ENCODE measurements around the gene SHROOM3. TPM values are rescaled to one million over a fixed set of nuclear protein-coding genes. Genes with fewer than 3 reads are reported as not detected.

SHROOM3 gene
- total RNA-seq, 2 donors from 2014 or later: 30.6 to 30.9 TPM

DNA sequence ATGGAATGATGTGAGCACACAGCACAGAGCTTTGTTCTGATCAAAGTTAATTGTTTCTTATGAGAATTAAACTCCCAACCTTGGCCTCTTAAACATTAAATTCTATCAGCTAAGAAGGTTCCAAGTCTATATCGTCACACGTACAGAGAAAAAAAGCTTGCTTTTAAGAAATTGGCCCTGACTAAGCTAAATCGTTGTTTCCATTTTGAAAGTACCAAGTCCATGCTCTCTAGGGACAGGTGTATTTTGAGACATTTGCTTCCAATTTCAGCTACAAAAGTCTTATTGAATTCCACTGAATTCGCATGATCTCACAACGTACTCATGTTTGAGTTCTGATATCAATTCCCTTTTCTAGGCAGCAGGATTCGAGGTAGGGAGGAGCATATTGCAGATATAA is 157.4 kb downstream of the SHROOM3 start:
- Histone ChIP-seq H3K27ac (no peak overlapping the region), H3K4me1 (peaks cover 0 to 21% of the 10 kb centered on the region in 2 donors), H3K27me3 (no peaks in the 10 kb centered on the region), H3K9me3 (no peaks in the 10 kb centered on the region), H3K36me3 (no peaks in the 10 kb centered on the region), H3K4me3 (no peak overlapping the region)
- TF ChIP-seq, protein P1, sequence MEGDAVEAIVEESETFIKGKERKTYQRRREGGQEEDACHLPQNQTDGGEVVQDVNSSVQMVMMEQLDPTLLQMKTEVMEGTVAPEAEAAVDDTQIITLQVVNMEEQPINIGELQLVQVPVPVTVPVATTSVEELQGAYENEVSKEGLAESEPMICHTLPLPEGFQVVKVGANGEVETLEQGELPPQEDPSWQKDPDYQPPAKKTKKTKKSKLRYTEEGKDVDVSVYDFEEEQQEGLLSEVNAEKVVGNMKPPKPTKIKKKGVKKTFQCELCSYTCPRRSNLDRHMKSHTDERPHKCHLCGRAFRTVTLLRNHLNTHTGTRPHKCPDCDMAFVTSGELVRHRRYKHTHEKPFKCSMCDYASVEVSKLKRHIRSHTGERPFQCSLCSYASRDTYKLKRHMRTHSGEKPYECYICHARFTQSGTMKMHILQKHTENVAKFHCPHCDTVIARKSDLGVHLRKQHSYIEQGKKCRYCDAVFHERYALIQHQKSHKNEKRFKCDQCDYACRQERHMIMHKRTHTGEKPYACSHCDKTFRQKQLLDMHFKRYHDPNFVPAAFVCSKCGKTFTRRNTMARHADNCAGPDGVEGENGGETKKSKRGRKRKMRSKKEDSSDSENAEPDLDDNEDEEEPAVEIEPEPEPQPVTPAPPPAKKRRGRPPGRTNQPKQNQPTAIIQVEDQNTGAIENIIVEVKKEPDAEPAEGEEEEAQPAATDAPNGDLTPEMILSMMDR (IDR thresholded peaks at IDR 0.05): no peak
- no peak for DNase-seq (ENCODE audit: low spot score)

DNA sequence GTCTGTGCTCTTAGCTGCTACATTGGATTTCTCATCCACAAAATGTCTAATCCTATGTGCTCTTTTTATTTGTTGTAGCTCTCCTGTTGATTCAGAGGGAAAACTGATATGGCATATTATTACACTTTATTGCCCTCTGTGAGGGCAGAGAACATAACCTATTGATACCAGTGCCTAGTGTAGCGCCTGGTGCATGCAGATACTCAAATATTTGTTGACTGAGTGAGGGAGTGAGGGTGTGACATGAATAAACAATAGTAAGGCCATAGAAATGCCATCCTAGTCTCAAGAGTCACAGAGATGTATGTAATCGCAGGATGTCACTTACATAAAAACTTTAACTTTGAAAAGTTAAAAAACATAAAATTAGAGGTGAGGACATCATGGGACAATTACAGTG is 159.1 kb downstream of the SHROOM3 start:
- Histone ChIP-seq H3K4me1 (peaks cover 0 to 24% of the 10 kb centered on the region in 2 donors), H3K27me3 (no peaks in the 10 kb centered on the region), H3K4me3 (no peak overlapping the region), H3K27ac (no peak overlapping the region), H3K9me3 (no peaks in the 10 kb centered on the region), H3K36me3 (no peaks in the 10 kb centered on the region)
- DNase-seq (ENCODE audit: low spot score): no peak
- TF ChIP-seq, protein P1 (IDR thresholded peaks at IDR 0.05): no peak

- Histone ChIP-seq H3K27me3 (no peaks in the 10 kb centered on the region), H3K27ac (no peak overlapping the region), H3K9me3 (no peaks in the 10 kb centered on the region), H3K36me3 (no peaks in the 10 kb centered on the region), H3K4me3 (no peak overlapping the region), H3K4me1 (peaks cover 0 to 18% of the 10 kb centered on the region in 2 donors)
- TF ChIP-seq, protein P1 (IDR thresholded peaks at IDR 0.05): no peak
- no peak for DNase-seq (ENCODE audit: low spot score)
Measured at GRCh38 chr4:76595435-76595834, 160.4 kb downstream of the SHROOM3 start.

DNA sequence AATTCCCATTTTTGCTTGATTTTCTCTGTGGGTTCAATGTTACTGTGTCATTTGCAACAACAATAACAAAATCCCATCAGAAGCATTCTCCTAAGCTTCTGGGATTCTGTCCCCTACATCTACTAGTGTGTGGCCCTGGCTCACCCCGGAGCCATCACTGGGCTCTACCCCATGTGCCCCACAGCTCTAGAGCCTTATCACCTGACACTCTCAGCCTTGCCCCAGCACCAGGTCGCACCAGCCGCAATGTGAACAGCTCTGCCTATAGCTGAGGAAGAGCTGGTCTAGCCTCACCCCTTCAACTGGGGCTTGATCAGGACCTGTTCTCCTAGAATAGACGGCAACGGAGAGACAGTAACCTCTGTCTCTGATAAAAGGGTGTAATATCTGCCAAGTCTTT is 161.7 kb downstream of the SHROOM3 start:
- Histone ChIP-seq H3K27ac (no peak overlapping the region), H3K4me3 (no peak overlapping the region), H3K36me3 (no peaks in the 10 kb centered on the region), H3K9me3 (no peaks in the 10 kb centered on the region), H3K4me1 (peaks cover 0 to 22% of the 10 kb centered on the region in 2 donors), H3K27me3 (no peaks in the 10 kb centered on the region)
- TF ChIP-seq, protein P1 (IDR thresholded peaks at IDR 0.05): no peak
- DNase-seq (ENCODE audit: low spot score): no peak

DNA sequence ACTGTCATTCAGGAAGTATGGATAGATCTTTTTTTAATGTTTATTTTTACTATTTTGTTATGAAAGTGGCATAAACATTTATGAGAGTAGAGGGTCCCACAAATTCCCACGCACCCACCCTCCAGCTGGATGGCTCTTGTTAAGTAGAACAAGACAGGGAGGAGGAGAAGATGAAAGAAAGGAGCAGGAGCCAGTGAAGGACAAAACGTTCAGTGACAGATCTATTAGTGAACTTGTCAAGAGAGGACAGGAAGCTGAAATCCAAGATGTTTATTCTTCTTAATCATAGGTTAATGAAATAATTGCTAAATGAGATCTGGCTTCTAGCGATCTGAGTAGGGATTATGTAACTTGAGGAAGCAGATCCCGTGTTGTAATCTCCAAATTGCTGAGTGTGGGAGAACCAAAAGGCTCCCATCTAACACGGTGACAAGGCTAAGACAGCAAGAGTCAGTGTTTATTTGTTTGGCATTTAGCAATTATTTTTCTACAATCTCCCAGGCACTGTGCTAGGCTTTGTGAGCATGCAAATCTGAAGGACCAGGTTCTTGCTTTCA is 162.5 kb downstream of the SHROOM3 start:
- no peaks in the 10 kb centered on the region for H3K9me3 ChIP-seq
- no peaks in the 10 kb centered on the region for H3K36me3 ChIP-seq
- H3K27ac ChIP-seq: no peak overlapping the region
- no peaks in the 10 kb centered on the region for H3K27me3 ChIP-seq
- peaks cover 0 to 22% of the 10 kb centered on the region in 2 donors for H3K4me1 ChIP-seq
- DNase-seq (ENCODE audit: low spot score): no peak
- TF ChIP-seq, protein P1 (IDR thresholded peaks at IDR 0.05): no peak
- no peak overlapping the region for H3K4me3 ChIP-seq

GRCh38 chr4:76600447-76600846 is 165.4 kb downstream of the SHROOM3 start:
- peaks cover 0 to 39% of the 10 kb centered on the region in 2 donors for H3K4me1 ChIP-seq
- TF ChIP-seq, protein P1 (IDR thresholded peaks at IDR 0.05): no peak
- DNase-seq (ENCODE audit: low spot score): no peak

More at GRCh38 chr4:76600447-76600846, 165.4 kb downstream of the SHROOM3 start:
- Histone ChIP-seq H3K4me3 (no peak overlapping the region), H3K27ac (no peak overlapping the region), H3K27me3 (no peaks in the 10 kb centered on the region), H3K9me3 (no peaks in the 10 kb centered on the region), H3K36me3 (no peaks in the 10 kb centered on the region)
